Sciatic nerve (tissue), 2 donors: ENCODE measurements around the gene PRSS1. TPM values are rescaled to one million over a fixed set of nuclear protein-coding genes. Genes with fewer than 3 reads are reported as not detected.
A peak's percentile ranks its signal among the peaks of the same experiment; 100 is the strongest.
"Not testable (repeated sequence)": the region's sequence is repeated elsewhere in the genome, so short reads cannot be mapped to it uniquely, and the experiment has no call there.

Source experiments
- ATAC-seq: fragments of 200-7000 bp; cut with Tn5 transposase; one replicate; pipeline ENCODE4 v1.9.1; 2020; ENCODE audit warnings: mild to moderate bottlenecking, moderate library complexity
- DNase-seq: peaks from one replicate; pipeline ENCODE4 v3.0.0-alpha.2; 2020; ENCODE audit warnings: low spot score
- intact Hi-C: fragments of 100-400 bp; cut with DNase I; formaldehyde crosslinking; loops from one replicate; pipeline ENCODE4 v1.14.2; 2022
- total RNA-seq: library from RNA; stranded (reverse); fragmentation: NEBNext Ultra II Directional; extraction: Animal tissue kit (Norgen Biotek cat#: 25700); gene quantifications from one replicate; pipeline ENCODE4 v1.2.1, GENCODE V29; 2021
- donor health status: DM: no; HTN: no; CAD: no.
- donor health status: DM: no; HTN: no; CAD: no.

The PRSS1 gene
- total RNA-seq, 1 donor from 2014 or later = 4.7 TPM

GRCh38 chr7:142770661-142771352, 21.5 kb downstream of the PRSS1 start, which contains the start of gene PRSS2:
TSS of gene PRSS2 (plus strand) at chr7:142770970. CDS start at chr7:142770983, 13 bp downstream.
- DNase-seq (no peak), ATAC-seq (no peak)
- intact Hi-C loops = no loop called here

GRCh38 chr7:142771353-142771723, 22.1 kb downstream of the PRSS1 start:
- intact Hi-C loops = no loop called here
- ATAC-seq (no peak), DNase-seq (no peak)

DNA sequence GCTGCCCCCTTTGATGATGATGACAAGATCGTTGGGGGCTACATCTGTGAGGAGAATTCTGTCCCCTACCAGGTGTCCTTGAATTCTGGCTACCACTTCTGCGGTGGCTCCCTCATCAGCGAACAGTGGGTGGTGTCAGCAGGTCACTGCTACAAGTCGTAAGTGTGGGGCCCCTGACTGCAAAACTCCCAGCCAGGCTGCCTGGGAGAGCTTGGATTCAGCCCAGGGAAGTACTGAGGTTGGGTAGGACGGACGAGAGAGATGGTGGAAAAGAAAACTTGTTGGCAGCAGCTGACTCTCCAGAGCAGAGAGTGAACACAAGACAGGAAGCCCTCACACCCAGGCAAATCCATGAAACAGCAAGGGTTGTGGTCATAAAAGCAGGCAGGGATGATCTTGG, 22.8 kb downstream of the PRSS1 start:
- no peak for ATAC-seq
- DNase-seq = no peak
- intact Hi-C loops = no loop called here

DNA sequence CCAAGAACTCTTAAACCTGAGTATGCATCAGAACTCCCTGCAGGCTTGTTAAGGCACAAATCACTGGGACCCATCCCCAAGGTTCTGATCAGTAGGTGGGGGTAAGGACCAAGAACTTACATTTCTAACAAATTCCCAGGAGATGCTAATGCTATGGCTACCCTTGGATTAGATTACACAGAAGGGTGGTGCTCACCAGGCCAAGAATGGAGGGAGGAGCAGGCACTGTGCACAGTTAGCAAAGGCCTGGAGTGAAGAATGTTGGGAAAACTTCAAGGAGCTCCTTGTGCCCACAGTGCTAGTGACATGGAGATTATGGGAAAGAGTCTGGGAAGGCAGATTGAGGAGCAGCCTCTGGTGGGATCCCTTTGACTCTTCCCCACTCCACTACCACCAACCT, 23.4 kb downstream of the PRSS1 start:
- no peak for ATAC-seq
- no peak for DNase-seq
- intact Hi-C loops = no loop called here

GRCh38 chr7:142773230-142773629, 24.0 kb downstream of the PRSS1 start:
- intact Hi-C loops = no loop called here
- ATAC-seq (no peak), DNase-seq (no peak)

GRCh38 chr7:142773937-142774744, 24.9 kb downstream of the PRSS1 start:
- DNase-seq = no peak
- intact Hi-C loops = no loop called here
- ATAC-seq = no peak

GRCh38 chr7:142774826-142775225, 25.6 kb downstream of the PRSS1 start:
- DNase-seq (no peak), ATAC-seq (no peak)
- intact Hi-C loops = no loop called here

GRCh38 chr7:142775351-142776115, 26.3 kb downstream of the PRSS1 start:
- intact Hi-C loops, DNase-seq, ATAC-seq: not testable (repeated sequence)

DNA sequence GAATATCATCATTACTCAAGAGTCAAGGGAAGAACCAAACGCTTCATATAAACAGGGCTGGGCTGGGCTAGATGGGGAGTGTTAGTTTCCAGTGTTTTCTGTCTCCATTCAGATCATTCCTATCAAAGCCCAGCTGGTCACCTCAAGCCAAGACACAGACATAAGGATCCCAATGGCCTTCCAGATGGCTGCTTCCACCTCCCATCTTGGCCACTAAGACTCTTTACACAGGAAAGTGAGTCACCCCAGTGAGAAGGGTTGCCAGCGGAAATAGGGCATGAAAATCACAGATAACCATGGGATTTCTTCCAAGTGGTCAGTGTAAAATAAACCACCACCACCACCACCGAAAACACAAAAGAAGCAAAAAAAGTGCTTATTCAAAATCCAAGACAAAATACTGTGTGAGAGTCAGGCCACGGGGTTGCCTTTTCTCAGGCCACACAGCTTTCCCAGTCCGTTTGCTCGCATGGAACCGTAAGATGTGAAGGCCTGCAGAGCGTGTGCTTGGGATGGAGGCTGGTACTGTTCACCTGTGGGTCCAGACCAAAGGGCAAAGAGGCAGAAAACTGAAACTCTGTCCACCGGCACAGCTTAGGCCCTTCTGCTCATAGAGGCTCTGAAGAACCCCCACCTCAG, 27.1 kb downstream of the PRSS1 start:
- ATAC-seq (no peak), DNase-seq (no peak)
- intact Hi-C loops = no loop called here

DNA sequence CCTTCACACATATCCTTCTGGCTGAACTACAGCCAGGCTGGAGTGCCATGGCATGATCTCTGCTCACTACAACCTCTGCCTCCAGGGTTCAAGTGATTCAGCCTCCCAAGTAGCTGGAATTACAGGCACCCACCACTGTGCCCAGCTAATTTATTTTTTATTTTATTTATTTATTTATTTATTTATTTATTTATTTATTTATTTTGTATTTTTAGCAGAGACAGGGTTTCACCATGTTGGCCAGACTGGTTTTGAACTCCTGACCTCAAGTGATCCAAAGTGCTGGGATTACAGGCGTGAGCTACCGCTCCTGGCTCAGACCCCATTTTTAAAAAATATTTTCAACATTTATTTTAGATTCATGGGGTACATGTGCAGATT, 27.6 kb downstream of the PRSS1 start:
- ATAC-seq, intact Hi-C loops, DNase-seq: not testable (repeated sequence)

DNA sequence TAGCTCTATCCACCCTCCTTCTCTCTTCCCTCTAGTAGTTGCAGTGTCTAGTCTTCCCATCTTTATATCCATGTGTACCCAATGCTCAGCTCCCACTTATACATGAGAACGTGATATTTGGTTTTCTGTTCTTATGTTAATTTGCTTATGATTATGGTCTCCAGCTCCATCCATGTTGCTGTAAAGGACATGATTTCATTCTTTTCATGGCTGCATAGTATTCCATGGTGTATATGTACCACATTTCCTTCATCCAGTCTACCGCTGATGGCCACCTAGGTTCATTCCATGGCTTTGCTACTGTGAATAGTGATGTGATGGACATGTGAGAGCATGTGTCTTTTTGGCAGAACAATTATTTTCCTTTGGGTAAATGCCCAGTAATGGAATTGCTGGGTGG, 28.0 kb downstream of the PRSS1 start:
- ATAC-seq (no peak), DNase-seq (no peak)
- intact Hi-C loops = no loop called here

- peak; percentile 90 for DNase-seq
- intact Hi-C loops = no loop called here
Measured at GRCh38 chr7:142782922-142783900, 33.9 kb downstream of the PRSS1 start.

DNA sequence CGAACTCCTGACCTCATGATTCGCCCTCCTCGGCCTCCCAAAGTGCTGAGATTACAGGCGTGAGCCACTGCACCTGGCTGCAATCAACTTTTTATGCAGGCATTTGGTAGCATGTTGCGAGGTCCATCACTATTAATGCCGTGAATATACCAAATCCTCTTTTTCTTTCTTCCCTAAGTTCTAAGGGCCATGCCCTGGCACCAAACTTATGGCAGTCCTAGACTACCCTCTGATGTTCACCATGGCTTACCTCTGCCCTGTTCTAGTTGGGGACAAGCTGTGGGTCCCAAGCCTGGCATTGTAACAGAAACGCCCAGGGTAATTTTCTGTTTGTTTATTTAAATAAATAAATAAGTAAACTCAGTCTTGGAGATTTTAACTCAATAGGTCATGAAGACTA, 34.8 kb downstream of the PRSS1 start:
- ATAC-seq = no peak
- no peak for DNase-seq
- intact Hi-C loops = no loop called here

More at GRCh38 chr7:142782922-142783900, 33.9 kb downstream of the PRSS1 start:
- ATAC-seq = peak; percentile 88

- intact Hi-C loops = no loop called here
- ATAC-seq = no peak
- DNase-seq = no peak
Measured at GRCh38 chr7:142784716-142785115, 35.4 kb downstream of the PRSS1 start.

- intact Hi-C loops = no loop called here
- no peak for ATAC-seq
- DNase-seq = no peak
Measured at GRCh38 chr7:142785841-142786250, 36.6 kb downstream of the PRSS1 start.

GRCh38 chr7:142787034-142787768, 37.9 kb downstream of the PRSS1 start:
- ATAC-seq (no peak), DNase-seq (no peak)
- intact Hi-C loops = no loop called here

GRCh38 chr7:142787783-142788182, 38.5 kb downstream of the PRSS1 start:
- intact Hi-C loops = no loop called here
- DNase-seq (no peak), ATAC-seq (no peak)
